Naive thymus-derived CD4-positive, alpha-beta T cell (primary cell): ENCODE results near the gene ADAMTSL5. TPM values are rescaled to one million over a fixed set of nuclear protein-coding genes. Genes with fewer than 3 reads are reported as not detected.
"Not testable (repeated sequence)": the region's sequence is repeated elsewhere in the genome, so short reads cannot be mapped to it uniquely, and the experiment has no call there.

Source experiments
- ATAC-seq: fragments of 150-1000 bp; cut with Tn5 transposase; 2 replicates; pipeline ENCODE4 v1.10.0; 2021; ENCODE audit warnings: mild to moderate bottlenecking, moderate library complexity
- CTCF ChIA-PET: fragments of 350-600 bp; sonication (Branson Sonifier 250); formaldehyde crosslinking; loops from one replicate; lab custom pipeline; 2021; ENCODE audit warnings: antibody characterized with exemption; lab: Charles Lee
- POLR2A ChIA-PET: fragments of 350-600 bp; sonication (Branson Sonifier 250); formaldehyde crosslinking; loops from one replicate; lab custom pipeline; 2021; ENCODE audit warnings: antibody characterized with exemption, inconsistent platforms; lab: Charles Lee
- DNase-seq, 9 donors: peaks; one replicate each; pipeline versions ENCODE4 v3.0.0 to v3.0.0-alpha.2; 2020 to 2022; ENCODE audit warnings: mixed read lengths in 1 of 9
- H3K27ac ChIP-seq: one replicate; pipeline ENCODE4 v1.7.0; 2013; ENCODE audit warnings: mild to moderate bottlenecking, low read depth, low read length, moderate library complexity
- H3K27me3 ChIP-seq, 2 donors: one replicate each; pipeline ENCODE4 v1.7.0; 2013; ENCODE audit warnings: low read length in 2 of 2, mild to moderate bottlenecking in 2 of 2, moderate library complexity in 2 of 2; ENCODE audit not compliant: control insufficient read depth in 2 of 2, insufficient read depth in 2 of 2
- H3K36me3 ChIP-seq, 3 experiments: 1 replicate in 2 of 3; 2 replicates in 1 of 3; pipeline ENCODE4 v1.7.0; 2013; ENCODE audit warnings: low read length in 3 of 3, mild to moderate bottlenecking in 3 of 3, moderate library complexity in 1 of 3; ENCODE audit not compliant: insufficient read depth in 3 of 3, control insufficient read depth in 2 of 3
- H3K4me1 ChIP-seq, 2 donors: one replicate each; pipeline ENCODE4 v1.7.0; 2013; ENCODE audit warnings: low read length in 2 of 2, mild to moderate bottlenecking in 2 of 2, moderate library complexity in 1 of 2; ENCODE audit not compliant: control insufficient read depth in 2 of 2, insufficient read depth in 2 of 2
- H3K4me3 ChIP-seq: 2 replicates; pipeline ENCODE4 v1.7.0; 2013; ENCODE audit warnings: mild to moderate bottlenecking, low read length
- H3K9me3 ChIP-seq, 3 experiments: 1 replicate in 2 of 3; 2 replicates in 1 of 3; pipeline ENCODE4 v1.7.0; 2013; ENCODE audit warnings: low read length in 3 of 3; ENCODE audit not compliant: control insufficient read depth in 2 of 3
- H3K27ac Mint-ChIP-seq, 9 donors: one replicate each; pipeline ENCODE4 v1.8.0; 2020 to 2022; ENCODE audit warnings: mixed read lengths in 9 of 9, mild to moderate bottlenecking in 8 of 9, moderate library complexity in 5 of 9, inconsistent platforms in 2 of 9
- H3K27me3 Mint-ChIP-seq, 5 donors: one replicate each; pipeline ENCODE4 v1.8.0; 2021 to 2022; ENCODE audit warnings: mixed read lengths in 5 of 5, mild to moderate bottlenecking in 1 of 5
- H3K36me3 Mint-ChIP-seq, 5 donors: one replicate each; pipeline ENCODE4 v1.8.0; 2020 to 2022; ENCODE audit warnings: mixed read lengths in 5 of 5, mild to moderate bottlenecking in 3 of 5, inconsistent platforms in 1 of 5
- H3K4me1 Mint-ChIP-seq, 7 donors: one replicate each; pipeline ENCODE4 v1.8.0; 2020 to 2022; ENCODE audit warnings: mixed read lengths in 7 of 7, mild to moderate bottlenecking in 3 of 7, inconsistent platforms in 1 of 7
- H3K4me3 Mint-ChIP-seq, 10 donors: one replicate each; pipeline ENCODE4 v1.8.0; 2020 to 2022; ENCODE audit warnings: mild to moderate bottlenecking in 10 of 10, mixed read lengths in 10 of 10, moderate library complexity in 6 of 10, inconsistent platforms in 2 of 10
- H3K9me3 Mint-ChIP-seq, 11 donors: one replicate each; pipeline ENCODE4 v1.8.0; 2020 to 2022; ENCODE audit warnings: mixed read lengths in 11 of 11, mild to moderate bottlenecking in 4 of 11, inconsistent platforms in 1 of 11, moderate library complexity in 1 of 11
- intact Hi-C, 2 donors: fragments of 100-400 bp; cut with micrococcal nuclease; formaldehyde crosslinking; loops; one replicate each; pipeline ENCODE4 v1.15.1; 2023
- polyA plus RNA-seq, 2 donors: library from polyadenylated mRNA; unstranded; fragments of 300-500 nt; fragmentation: Illumina TruSeq; gene quantifications; one replicate each; pipeline ENCODE4 v1.2.3, GENCODE V29; 2021
- total RNA-seq, 6 experiments: library from RNA in 5 of 6; stranded (reverse) in 5 of 6; gene quantifications; 1 replicate in 5 of 6; 2 replicates in 1 of 6; pipeline ENCODE4 v1.2.3 and lab custom pipeline; 2021 to 2026

ADAMTSL5 gene
- total and polyA plus RNA-seq, 7 experiments from 2014 or later = 3.6 to 9.9 (median 6.0) TPM

GRCh38 chr19:1499231-1499630 is 13.6 kb downstream of the ADAMTSL5 start:
- H3K4me1 ChIP-seq, H3K4me3 Mint-ChIP-seq, H3K27ac Mint-ChIP-seq, H3K27ac ChIP-seq, DNase-seq, ATAC-seq, H3K9me3 Mint-ChIP-seq, H3K4me1 Mint-ChIP-seq, POLR2A ChIA-PET, H3K36me3 Mint-ChIP-seq, CTCF ChIA-PET, intact Hi-C loops, H3K27me3 Mint-ChIP-seq, H3K9me3 ChIP-seq, H3K4me3 ChIP-seq, H3K27me3 ChIP-seq, H3K36me3 ChIP-seq: not testable (repeated sequence)

GRCh38 chr19:1497578-1498235 is 15.1 kb downstream of the ADAMTSL5 start:
- no peak for ATAC-seq
- intact Hi-C loops = no loop called here
- POLR2A ChIA-PET = no interaction called here
- H3K27ac Mint-ChIP-seq = no peak overlapping the region
- H3K4me1 ChIP-seq = no peaks in the 10 kb centered on the region
- no peak for DNase-seq
- no peaks in the 10 kb centered on the region for H3K9me3 ChIP-seq
- no peaks in the 10 kb centered on the region for H3K36me3 ChIP-seq
- H3K4me3 ChIP-seq = no peak overlapping the region
- peaks cover 0 to 2% (median 0%) of the 10 kb centered on the region in 5 donors for H3K27me3 Mint-ChIP-seq
- H3K9me3 Mint-ChIP-seq = peaks cover 0 to 1% (median 0%) of the 10 kb centered on the region in 11 donors
- no peak overlapping the region for H3K27ac ChIP-seq
- H3K4me1 Mint-ChIP-seq = peaks cover 0 to 3% (median 0%) of the 10 kb centered on the region in 7 donors
- CTCF ChIA-PET = no interaction called here
- no peak overlapping the region for H3K4me3 Mint-ChIP-seq
- H3K36me3 Mint-ChIP-seq = no peaks in the 10 kb centered on the region
- H3K27me3 ChIP-seq = peaks cover 0 to 1% of the 10 kb centered on the region in 2 donors

GRCh38 chr19:1496714-1497577 is 15.9 kb downstream of the ADAMTSL5 start:
- Mint-ChIP-seq H3K9me3 (peaks cover 0 to 1% (median 0%) of the 10 kb centered on the region in 11 donors), H3K4me3 (no peak overlapping the region), H3K27ac (no peak overlapping the region), H3K36me3 (no peaks in the 10 kb centered on the region), H3K27me3 (peaks cover 0 to 6% (median 0%) of the 10 kb centered on the region in 5 donors), H3K4me1 (peaks cover 0 to 3% (median 1%) of the 10 kb centered on the region in 7 donors)
- Histone ChIP-seq H3K4me1 (no peaks in the 10 kb centered on the region), H3K36me3 (no peaks in the 10 kb centered on the region), H3K4me3 (no peak overlapping the region), H3K27me3 (no peaks in the 10 kb centered on the region), H3K9me3 (no peaks in the 10 kb centered on the region), H3K27ac (no peak overlapping the region)
- ChIA-PET POLR2A (no interaction called here), CTCF (no interaction called here)
- intact Hi-C loops = no loop called here
- DNase-seq (no peak), ATAC-seq (no peak)

DNA sequence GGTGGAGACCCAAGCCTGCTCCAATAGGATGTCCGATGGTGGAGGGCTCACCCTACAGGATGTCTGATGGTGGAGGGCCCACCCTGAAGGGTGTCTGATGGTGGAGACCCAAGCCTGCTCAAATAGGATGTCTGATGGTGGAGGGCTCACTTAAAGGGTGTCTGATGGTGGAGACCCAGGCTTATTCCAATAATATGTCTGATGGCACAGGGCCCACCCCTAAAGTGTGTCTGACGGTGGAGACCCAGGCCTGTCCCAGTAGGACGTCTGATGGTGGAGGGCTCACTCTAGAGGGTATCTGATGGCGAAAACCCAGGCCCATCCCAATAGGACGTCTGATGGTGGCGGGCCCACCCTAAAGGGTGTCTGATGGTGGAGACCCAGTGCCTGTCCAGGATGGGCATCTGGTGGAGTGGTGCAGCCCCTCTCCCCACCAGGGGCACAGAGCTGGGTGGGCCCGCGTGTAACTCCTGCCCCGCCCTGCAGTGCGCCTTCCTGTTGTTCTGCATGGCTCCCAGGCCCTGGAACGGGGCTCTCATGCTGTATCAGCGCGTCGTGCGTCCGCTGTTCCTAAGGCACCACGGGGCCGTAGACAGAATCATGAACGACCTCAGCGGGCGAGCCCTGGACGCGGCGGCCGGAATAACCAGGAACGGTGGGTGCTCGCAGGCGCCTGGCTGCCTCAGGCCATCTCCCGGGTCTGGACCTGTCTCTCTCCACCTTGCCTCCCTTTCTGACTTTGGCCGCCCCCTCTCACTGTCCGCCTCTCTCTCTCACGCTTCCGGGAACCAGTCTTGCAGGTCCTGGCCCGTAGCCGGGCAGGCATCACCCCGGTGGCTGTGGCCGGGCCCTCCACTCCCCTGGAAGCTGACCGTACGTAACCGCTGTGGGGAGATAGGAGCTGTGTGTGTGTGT is 16.8 kb downstream of the ADAMTSL5 start:
- ATAC-seq (no peak), DNase-seq (no peak)
- Mint-ChIP-seq H3K4me1 (peaks cover 0 to 8% (median 5%) of the 10 kb centered on the region in 7 donors), H3K9me3 (peaks cover 0 to 1% (median 0%) of the 10 kb centered on the region in 11 donors), H3K36me3 (no peaks in the 10 kb centered on the region), H3K27me3 (peaks cover 0 to 11% (median 0%) of the 10 kb centered on the region in 5 donors), H3K4me3 (no peak overlapping the region), H3K27ac (no peak overlapping the region)
- CTCF ChIA-PET = no interaction called here
- intact Hi-C loops = no loop called here
- H3K9me3 ChIP-seq = no peaks in the 10 kb centered on the region
- POLR2A ChIA-PET = interaction anchor here (0.6 kb wide), 1 partner anchor 271 kb away, joined by 3 read pairs; no protein-coding TSS in a partner anchor
- no peaks in the 10 kb centered on the region for H3K27me3 ChIP-seq
- H3K4me3 ChIP-seq = no peak overlapping the region
- H3K36me3 ChIP-seq = no peaks in the 10 kb centered on the region
- H3K4me1 ChIP-seq = no peaks in the 10 kb centered on the region
- no peak overlapping the region for H3K27ac ChIP-seq

DNA sequence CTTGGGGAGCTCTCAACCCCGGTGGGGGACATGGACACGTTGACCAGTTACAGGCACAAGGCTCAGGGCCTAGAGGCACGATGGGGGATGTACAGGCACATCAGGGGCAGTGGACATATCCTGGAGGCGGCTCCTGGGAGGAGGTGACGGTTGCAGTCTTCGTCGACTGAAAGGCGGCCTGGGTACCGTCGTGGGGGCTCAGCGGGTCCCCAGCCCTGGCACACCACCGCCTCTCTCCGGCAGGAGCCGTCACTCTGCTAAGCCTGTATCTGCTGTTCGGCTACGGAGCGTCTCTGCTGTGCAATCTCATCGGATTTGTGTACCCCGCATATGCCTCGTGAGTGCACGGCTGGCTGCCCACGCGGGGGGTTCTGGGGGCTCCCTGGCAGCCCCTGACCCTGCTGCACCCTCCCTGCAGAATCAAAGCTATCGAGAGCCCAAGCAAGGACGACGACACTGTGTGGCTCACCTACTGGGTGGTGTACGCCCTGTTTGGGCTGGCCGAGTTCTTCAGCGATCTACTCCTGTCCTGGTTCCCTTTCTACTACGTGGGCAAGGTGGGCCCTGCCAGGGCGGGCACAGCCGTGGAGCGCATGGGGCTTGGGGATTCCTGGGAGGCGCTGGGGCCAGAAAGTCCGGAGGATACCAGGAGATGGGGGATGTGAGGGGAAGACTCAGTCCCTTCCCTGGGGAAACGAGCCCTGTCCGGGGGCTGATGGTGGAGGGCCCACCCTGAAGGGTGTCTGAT is 17.6 kb downstream of the ADAMTSL5 start:
- Mint-ChIP-seq H3K9me3 (peaks cover 0 to 2% (median 0%) of the 10 kb centered on the region in 11 donors), H3K4me3 (no peak overlapping the region), H3K4me1 (peaks cover 0 to 11% (median 9%) of the 10 kb centered on the region in 7 donors), H3K27me3 (peaks cover 0 to 14% (median 0%) of the 10 kb centered on the region in 5 donors), H3K36me3 (no peaks in the 10 kb centered on the region), H3K27ac (no peak overlapping the region)
- Histone ChIP-seq H3K27me3 (no peaks in the 10 kb centered on the region), H3K27ac (no peak overlapping the region), H3K9me3 (no peaks in the 10 kb centered on the region), H3K4me3 (no peak overlapping the region), H3K4me1 (no peaks in the 10 kb centered on the region), H3K36me3 (no peaks in the 10 kb centered on the region)
- DNase-seq (no peak), ATAC-seq (no peak)
- ChIA-PET POLR2A (interaction anchor here (0.6 kb wide), 1 partner anchor 272 kb away, joined by 3 read pairs; no protein-coding TSS in a partner anchor), CTCF (no interaction called here)
- intact Hi-C loops = no loop called here
